K562 (cell line): ENCODE measurements around the gene ANXA4. TPM values are rescaled to one million over a fixed set of nuclear protein-coding genes. Genes with fewer than 3 reads are reported as not detected.
A peak's percentile ranks its signal among the peaks of the same experiment; 100 is the strongest.

ENCODE experiments used
- ATAC-seq: fragments of 200-7000 bp; cut with Tn5 transposase; 3 replicates; pipeline ENCODE4 v1.9.1; 2020; ENCODE audit warnings: moderate library complexity
- BruUV-seq: library from RNA; stranded (reverse); fragments of 400-500 nt; replicated peaks from 2 replicates; lab custom pipeline; 2021; lab: Mats Ljungman, UMichigan
- CTCF ChIA-PET: fragments of 300-600 bp; formaldehyde crosslinking; extraction: SDS; loops from one replicate; lab custom pipeline; 2021; ENCODE audit warnings: low intra/inter-chr PET ratio; lab: Yijun Ruan, JAX
- POLR2A ChIA-PET: fragments of 300-600, 350-650 bp; sonication (Branson Sonifier 250); formaldehyde crosslinking; extraction: SDS; loops from one replicate; lab custom pipeline; 2021; ENCODE audit warnings: antibody characterized with exemption, inconsistent platforms; lab: Yijun Ruan, JAX
- DNase-seq, 4 experiments: peaks; one replicate each; pipeline versions ENCODE4 v3.0.0 to v3.0.0-alpha.2; 2011 to 2018; ENCODE audit warnings: low spot score in 3 of 4, mixed read lengths in 3 of 4; ENCODE audit errors: extremely low read depth in 1 of 4
- FAIRE-seq: peaks from 2 replicates; lab custom pipeline; 2011; peaks lifted over from hg19 to GRCh38; lab: Jason Lieb, UNC
- H2AFZ ChIP-seq: 2 replicates; pipeline ENCODE4 v1.6.0; 2011; ENCODE audit warnings: low read depth, low read length, control low read depth, inconsistent platforms
- H3K27ac ChIP-seq: fragments of 200-600 bp; 3 replicates; pipeline ENCODE4 v1.8.0; 2011; ENCODE audit warnings: low read depth, mild to moderate bottlenecking, control low read depth, inconsistent platforms, low read length, moderate library complexity, mixed read lengths; ENCODE audit errors: extremely low read depth
- H3K27me3 ChIP-seq, 2 experiments: fragments of 300-600 bp in 1 of 2; 2 replicates in 1 of 2; 3 replicates in 1 of 2; pipeline versions ENCODE4 v1.6.0 to v1.8.0; 2011; ENCODE audit warnings: inconsistent platforms in 2 of 2, low read length in 2 of 2, mild to moderate bottlenecking in 1 of 2, mixed read lengths in 1 of 2, moderate library complexity in 1 of 2; ENCODE audit not compliant: control insufficient read depth in 2 of 2, insufficient read depth in 2 of 2
- H3K36me3 ChIP-seq: fragments of 300-600 bp; 3 replicates; pipeline ENCODE4 v1.8.0; 2011; ENCODE audit warnings: mild to moderate bottlenecking, low read length, inconsistent platforms; ENCODE audit not compliant: control insufficient read depth, insufficient read depth
- H3K4me1 ChIP-seq, 2 experiments: fragments of 200-600 bp in 1 of 2; replicated peaks in 1 of 2; 2 replicates in 1 of 2; 3 replicates in 1 of 2; pipeline versions ENCODE4 v1.5.1 to v1.8.0; 2011; ENCODE audit warnings: inconsistent platforms in 2 of 2, low read length in 2 of 2, mild to moderate bottlenecking in 1 of 2, mixed read lengths in 1 of 2, moderate library complexity in 1 of 2; ENCODE audit not compliant: control insufficient read depth in 2 of 2, insufficient read depth in 2 of 2
- H3K4me2 ChIP-seq: 2 replicates; pipeline ENCODE4 v1.6.1; 2011; ENCODE audit warnings: low read length, control low read depth, inconsistent platforms, mixed read lengths; ENCODE audit not compliant: insufficient read depth
- H3K4me3 ChIP-seq: fragments of 200-600 bp; sonication (generic), shearing (Covaris generic); 2 replicates; pipeline ENCODE4 v1.5.1; 2016; ENCODE audit warnings: control low read depth, inconsistent platforms
- H3K79me2 ChIP-seq: fragments of 200-600 bp; 3 replicates; pipeline ENCODE4 v1.8.0; 2011; ENCODE audit warnings: low read length, inconsistent platforms; ENCODE audit not compliant: control insufficient read depth, insufficient read depth
- H3K9ac ChIP-seq, 2 experiments: 2 replicates each; pipeline versions ENCODE4 v1.6.0 to v1.6.1; 2011; ENCODE audit warnings: low read depth in 2 of 2, low read length in 2 of 2, control low read depth in 1 of 2, inconsistent platforms in 1 of 2, mild to moderate bottlenecking in 1 of 2, mixed read lengths in 1 of 2; ENCODE audit not compliant: insufficient read depth in 1 of 2
- H3K9me1 ChIP-seq: one replicate; pipeline ENCODE4 v1.6.0; 2011; ENCODE audit warnings: inconsistent platforms, mild to moderate bottlenecking, low read length, moderate library complexity; ENCODE audit not compliant: control insufficient read depth, insufficient read depth
- H3K9me3 ChIP-seq: replicated peaks from 2 replicates; pipeline ENCODE4 v1.5.1; 2011; ENCODE audit warnings: low read depth, low read length, inconsistent platforms; ENCODE audit not compliant: control insufficient read depth, insufficient read depth
- H4K20me1 ChIP-seq: replicated peaks from 2 replicates; pipeline ENCODE4 v1.6.1; 2011; ENCODE audit warnings: low read length, inconsistent platforms, mixed read lengths; ENCODE audit not compliant: control insufficient read depth, insufficient read depth
- C11orf30 ChIP-seq: fragments of 450-650 bp; IDR thresholded peaks from 2 replicates; pipeline ENCODE4 v1.6.1; 2016; ENCODE audit warnings: low read depth, mild to moderate bottlenecking
- ESRRB ChIP-seq: fragments of 250-450 bp; sonication (Bioruptor Pico); IDR thresholded peaks from 2 replicates; pipeline ENCODE4 v1.5.0; 2020; ENCODE audit warnings: mild to moderate bottlenecking, moderate library complexity, borderline replicate concordance
- HMBOX1 ChIP-seq: sonication (generic); IDR thresholded peaks from 2 replicates; pipeline ENCODE4 v1.6.1; 2016
- ILF3 ChIP-seq: fragments of 450-650 bp; IDR thresholded peaks from 2 replicates; pipeline ENCODE4 v1.6.1; 2018; ENCODE audit warnings: antibody characterized with exemption, mild to moderate bottlenecking, moderate library complexity, borderline replicate concordance
- KDM2B ChIP-seq: fragments of 250-450 bp; sonication (Bioruptor Pico); IDR thresholded peaks from 2 replicates; pipeline ENCODE4 v1.8.0; 2021; ENCODE audit warnings: mild to moderate bottlenecking, moderate library complexity
- MAFG ChIP-seq: fragments of 450-650 bp; conservative IDR thresholded peaks from 2 replicates; pipeline ENCODE4 v1.6.1; 2016; ENCODE audit warnings: missing genetic modification characterization, missing compliant biosample characterization
- MLLT1 ChIP-seq, 2 experiments: fragments of 450-650 bp; IDR thresholded peaks; 2 replicates each; pipeline ENCODE4 v1.6.1; 2016
- MTF1 ChIP-seq: fragments of 250-450 bp; sonication (Bioruptor Pico); IDR thresholded peaks from 2 replicates; pipeline ENCODE4 v1.9.0; 2021; ENCODE audit warnings: moderate library complexity, mild to moderate bottlenecking, inconsistent platforms, borderline replicate concordance
- NCOA1 ChIP-seq: fragments of 450-650 bp; IDR thresholded peaks from 2 replicates; pipeline ENCODE4 v1.6.1; 2016; ENCODE audit warnings: low read depth
- NFE2 ChIP-seq: IDR thresholded peaks from 2 replicates; pipeline ENCODE4 v1.6.1; 2014; ENCODE audit warnings: antibody characterized with exemption, low read depth
- TFAP4 ChIP-seq: sonication (generic); formaldehyde crosslinking; IDR thresholded peaks from 2 replicates; pipeline ENCODE4 v1.8.0; 2022; ENCODE audit warnings: missing genetic modification reagents, mild to moderate bottlenecking, moderate library complexity, borderline replicate concordance
- WHSC1 ChIP-seq: IDR thresholded peaks from one replicate; pipeline ENCODE4 v1.6.1; 2012; ENCODE audit warnings: low read length, control low read depth, inconsistent platforms
- ZKSCAN1 ChIP-seq: fragments of 150-350 bp; IDR thresholded peaks from 2 replicates; pipeline ENCODE4 v1.6.1; 2016; ENCODE audit warnings: low read depth, low read length
- ZNF316 ChIP-seq: fragments of 450-650 bp; IDR thresholded peaks from 2 replicates; pipeline ENCODE4 v1.6.1; 2016
- ZNF436 ChIP-seq: fragments of 250-450, 450-650 bp; sonication (Bioruptor Pico); formaldehyde crosslinking; IDR thresholded peaks from 2 replicates; pipeline ENCODE4 v1.7.0; 2020; ENCODE audit warnings: mild to moderate bottlenecking
- WGBS: fragments of 100-300 bp; shearing (Covaris generic); methylation state at CpG from one replicate; pipeline ENCODE4 v1.1.6; 2016; ENCODE audit warnings: low coverage, mixed read lengths; ENCODE audit not compliant: insufficient coverage; ENCODE audit errors: missing lambda C conversion rate; 5-methylcytosine and 5-hydroxymethylcytosine counted together
- in situ Hi-C: fragments of 300-500 bp; cut with MboI; formaldehyde crosslinking; loops from 4 replicates; pipeline ENCODE4 v1.15.0; 2018; ENCODE audit warnings: inconsistent platforms, mixed read lengths
- intact Hi-C: fragments of 100-400 bp; cut with micrococcal nuclease; formaldehyde crosslinking; loops from 2 replicates; pipeline ENCODE4 v1.14.2; 2022
- polyA plus RNA-seq, 8 experiments: library from polyadenylated mRNA; depleted of rRNA in 4 of 8; stranded (reverse) in 5 of 8; unstranded in 3 of 8; fragments of >200 nt; fragmentation: Nextera tagmentation in 2 of 8; fragmentation: Illumina TruSeq in 1 of 8; extraction: Ambion mirVana in 2 of 8; extraction: Trizol in 1 of 8; gene quantifications; 2 replicates each; pipeline versions ENCODE4 v1.2.1 to v1.2.3, GENCODE V29; 2011 to 2014; ENCODE audit warnings: inconsistent platforms in 1 of 8, missing spikeins in 1 of 8
- total RNA-seq, 7 experiments: library from RNA; depleted of rRNA in 6 of 7; stranded (reverse); fragments of >200 nt in 6 of 7; fragmentation: Illumina TruSeq in 2 of 7; extraction: Trizol in 2 of 7; gene quantifications; 2 replicates each; pipeline versions ENCODE4 v1.2.1 to v1.2.3, GENCODE V29; 2011 to 2021; ENCODE audit warnings: low replicate concordance in 1 of 7
- TF ChIP-seq, protein P1 (sequence below), 2 experiments: fragments of 450-650 bp in 1 of 2; IDR thresholded peaks; 2 replicates each; pipeline ENCODE4 v1.6.1; 2011 to 2017; ENCODE audit warnings: low read depth in 2 of 2, antibody characterized with exemption in 1 of 2, borderline replicate concordance in 1 of 2, low read length in 1 of 2, mild to moderate bottlenecking in 1 of 2, mixed read lengths in 1 of 2; ENCODE audit not compliant: control insufficient read depth in 1 of 2

Gene ANXA4
- total and polyA plus RNA-seq, 9 of the 15 experiments (the other 6 are each of a cell fraction or from before 2014, with no cell fraction given) = 3.4 to 13.6 (median 11.6) TPM

- CTCF ChIA-PET = no interaction called here
- Histone ChIP-seq H3K9ac (no peak overlapping the region), H3K4me1 (peaks cover 0 to 8% of the 10 kb centered on the region in 2 experiments; a peak in 2 of 5 replicates), H4K20me1 (no peaks in the 10 kb centered on the region), H3K4me2 (peak overlapping the region; percentile 27; the same call in 1 of the 2 replicates), H2AFZ (peak overlapping the region; percentile 42; the same call in 1 of the 2 replicates), H3K79me2 (no peaks in the 10 kb centered on the region), H3K27me3 (no peaks in the 10 kb centered on the region), H3K36me3 (no peaks in the 10 kb centered on the region), H3K9me1 (no peaks in the 10 kb centered on the region), H3K27ac (no peak overlapping the region), H3K4me3 (no peak overlapping the region), H3K9me3 (no peaks in the 10 kb centered on the region)
- POLR2A ChIA-PET = interaction anchor here (0.6 to 1.2 kb wide), 5 partner anchors 8 to 1367 kb away, joined by 3 to 4 read pairs (median 3); no protein-coding TSS in a partner anchor
- DNase-seq = no peak
- ATAC-seq = no peak
- no peak for FAIRE-seq
- WGBS = 9% methylated on average over 13 of the region's 13 CpGs
- in situ Hi-C loops = loop anchor here (25.0 kb wide), 1 partner anchor 679 kb away; no protein-coding TSS in a partner anchor
- intact Hi-C loops = loop anchor here (10.0 kb wide), 1 partner anchor 692 kb away; no protein-coding TSS in a partner anchor
- no peak for TF ChIP-seq NCOA1
- TF ChIP-seq WHSC1 = no peak
- TF ChIP-seq ZKSCAN1 = no peak
- TF ChIP-seq ZNF316 = peak; percentile 81
- TF ChIP-seq TFAP4 (CRISPR knock-in tag) = peak; percentile 12; the same call in 1 of the 2 replicates
- no peak for TF ChIP-seq KDM2B (CRISPR knock-in tag)
- peak; percentile 54; the same call in 1 of the 2 replicates for TF ChIP-seq MAFG
- TF ChIP-seq, protein P1, sequence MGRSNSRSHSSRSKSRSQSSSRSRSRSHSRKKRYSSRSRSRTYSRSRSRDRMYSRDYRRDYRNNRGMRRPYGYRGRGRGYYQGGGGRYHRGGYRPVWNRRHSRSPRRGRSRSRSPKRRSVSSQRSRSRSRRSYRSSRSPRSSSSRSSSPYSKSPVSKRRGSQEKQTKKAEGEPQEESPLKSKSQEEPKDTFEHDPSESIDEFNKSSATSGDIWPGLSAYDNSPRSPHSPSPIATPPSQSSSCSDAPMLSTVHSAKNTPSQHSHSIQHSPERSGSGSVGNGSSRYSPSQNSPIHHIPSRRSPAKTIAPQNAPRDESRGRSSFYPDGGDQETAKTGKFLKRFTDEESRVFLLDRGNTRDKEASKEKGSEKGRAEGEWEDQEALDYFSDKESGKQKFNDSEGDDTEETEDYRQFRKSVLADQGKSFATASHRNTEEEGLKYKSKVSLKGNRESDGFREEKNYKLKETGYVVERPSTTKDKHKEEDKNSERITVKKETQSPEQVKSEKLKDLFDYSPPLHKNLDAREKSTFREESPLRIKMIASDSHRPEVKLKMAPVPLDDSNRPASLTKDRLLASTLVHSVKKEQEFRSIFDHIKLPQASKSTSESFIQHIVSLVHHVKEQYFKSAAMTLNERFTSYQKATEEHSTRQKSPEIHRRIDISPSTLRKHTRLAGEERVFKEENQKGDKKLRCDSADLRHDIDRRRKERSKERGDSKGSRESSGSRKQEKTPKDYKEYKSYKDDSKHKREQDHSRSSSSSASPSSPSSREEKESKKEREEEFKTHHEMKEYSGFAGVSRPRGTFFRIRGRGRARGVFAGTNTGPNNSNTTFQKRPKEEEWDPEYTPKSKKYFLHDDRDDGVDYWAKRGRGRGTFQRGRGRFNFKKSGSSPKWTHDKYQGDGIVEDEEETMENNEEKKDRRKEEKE (IDR thresholded peaks at IDR 0.05; ENCODE audit: borderline replicate concordance in 1 of 2, control insufficient read depth in 1 of 2, low read depth in 2 of 2, low read length in 1 of 2) = no peak
- TF ChIP-seq ZNF436 = no peak
- TF ChIP-seq MLLT1 (IDR thresholded peaks at IDR 0.05) = no peak
- TF ChIP-seq C11orf30 = peak; percentile 67; the same call in 1 of the 2 replicates
- no peak for TF ChIP-seq ESRRB (CRISPR knock-in tag)
- TF ChIP-seq MTF1 = no peak
- TF ChIP-seq NFE2 = peak; percentile 59
- TF ChIP-seq HMBOX1 = no peak
- TF ChIP-seq ILF3 = no peak
- no TSS peak for BruUV-seq
These were observed 25.3 kb upstream of the ANXA4 start for GRCh38 chr2:69716555-69717120.
